CD4-positive, alpha-beta T cell treated with Interleukin-21 for 1 hour (primary cell): ENCODE data around the gene SNX15.

ENCODE experiments used
- DNase-seq: peaks from one replicate; pipeline ENCODE4 v3.0.0-alpha.2; 2020

SNX15 gene

DNA sequence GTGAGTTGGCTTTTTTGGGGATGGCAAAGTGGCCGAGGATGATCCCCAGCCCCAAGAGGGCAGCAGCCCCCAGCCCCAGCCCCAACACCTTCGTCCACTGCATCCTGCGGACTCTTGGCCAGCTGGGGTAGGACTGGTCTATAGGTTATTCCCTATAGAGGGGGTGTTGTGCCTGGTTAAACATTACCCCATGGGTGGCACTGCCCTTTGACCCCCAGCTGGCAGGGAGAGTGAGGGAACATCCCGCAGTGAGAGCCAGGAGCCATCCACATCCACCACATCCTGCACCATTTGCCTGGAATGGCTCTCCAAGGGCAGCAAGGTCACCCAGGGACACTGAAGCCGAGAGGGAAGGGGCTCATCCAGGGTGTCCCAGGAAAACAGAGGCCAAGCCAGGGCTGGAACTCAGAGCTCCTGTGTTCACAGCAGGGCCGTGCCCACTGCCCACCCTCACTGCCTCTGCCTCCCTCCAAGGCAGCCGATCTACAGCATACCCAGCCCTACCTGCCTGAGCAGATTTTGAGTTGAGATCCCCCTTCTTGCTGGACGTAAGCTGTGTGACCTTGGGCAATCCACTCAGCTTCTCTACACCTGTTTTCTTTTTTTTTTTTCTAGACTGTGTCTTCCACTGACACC is 31.3 kb downstream of the SNX15 start, which contains the start of gene NAALADL1:
TSS of gene NAALADL1 (minus strand) at position 135 of the 636 bp plus-strand sequence. CDS start at position 103, 32 bp downstream.
- no peak for DNase-seq

DNA sequence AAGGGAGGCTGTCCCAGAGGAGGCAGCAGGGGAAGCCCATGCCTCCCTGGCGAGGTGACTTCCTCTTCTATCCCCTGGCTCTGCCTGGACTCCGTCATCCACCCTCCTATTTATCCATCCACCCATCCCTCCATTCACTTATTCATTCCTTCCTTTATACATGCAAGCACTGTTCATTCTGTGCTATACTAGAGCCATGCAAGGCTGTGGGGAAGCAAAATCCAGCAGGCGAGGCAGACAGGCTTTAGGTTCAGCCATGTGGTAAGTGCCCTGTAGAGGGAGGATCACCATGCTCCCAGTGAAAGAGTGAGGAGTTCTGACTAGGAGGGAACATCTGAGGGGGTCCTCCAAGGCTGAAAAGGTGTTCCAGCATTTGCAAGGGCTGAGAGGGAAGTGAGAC is 32.3 kb downstream of the SNX15 start:
- no peak for DNase-seq

DNA sequence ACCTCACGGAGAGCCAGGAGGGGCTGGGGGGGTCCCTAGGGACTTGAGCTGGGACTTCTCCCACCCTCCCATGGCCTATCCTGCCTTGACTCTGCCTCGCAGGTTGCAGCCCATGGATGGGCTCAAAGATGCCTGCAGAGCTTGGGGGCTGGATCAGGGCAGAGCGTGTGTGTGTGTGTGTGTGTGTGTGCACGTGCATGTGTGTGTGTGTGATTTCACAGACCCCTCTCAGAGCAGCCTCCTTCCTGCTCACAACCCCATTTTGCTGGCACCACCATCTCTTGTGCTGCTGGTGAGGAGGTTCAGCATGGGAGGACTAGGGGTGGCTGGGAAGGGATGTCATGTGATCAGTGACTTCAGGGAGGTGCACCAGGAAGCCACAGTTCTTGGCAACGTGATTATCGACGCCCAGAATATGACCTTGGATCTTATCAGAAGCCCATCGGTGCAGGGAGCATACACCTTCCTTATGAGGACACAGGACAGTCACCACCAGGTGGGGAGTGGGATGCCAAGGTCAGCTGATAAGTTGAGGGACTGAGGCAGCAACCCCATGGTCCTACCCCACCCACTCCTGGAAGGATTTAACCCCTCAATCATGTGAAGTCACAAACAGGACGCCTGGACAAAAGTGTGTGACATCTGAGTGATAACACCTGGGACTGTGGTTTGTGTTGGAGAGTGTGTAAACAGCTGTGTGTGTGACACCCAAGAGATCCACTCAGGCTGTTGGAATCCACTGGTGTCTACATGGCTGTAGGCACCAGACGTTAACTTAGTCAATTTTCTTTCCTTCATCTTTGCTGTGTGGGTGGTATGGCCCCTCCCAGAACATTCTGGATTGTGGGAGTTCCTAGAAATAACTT is 33.0 kb downstream of the SNX15 start:
- DNase-seq: no peak

DNA sequence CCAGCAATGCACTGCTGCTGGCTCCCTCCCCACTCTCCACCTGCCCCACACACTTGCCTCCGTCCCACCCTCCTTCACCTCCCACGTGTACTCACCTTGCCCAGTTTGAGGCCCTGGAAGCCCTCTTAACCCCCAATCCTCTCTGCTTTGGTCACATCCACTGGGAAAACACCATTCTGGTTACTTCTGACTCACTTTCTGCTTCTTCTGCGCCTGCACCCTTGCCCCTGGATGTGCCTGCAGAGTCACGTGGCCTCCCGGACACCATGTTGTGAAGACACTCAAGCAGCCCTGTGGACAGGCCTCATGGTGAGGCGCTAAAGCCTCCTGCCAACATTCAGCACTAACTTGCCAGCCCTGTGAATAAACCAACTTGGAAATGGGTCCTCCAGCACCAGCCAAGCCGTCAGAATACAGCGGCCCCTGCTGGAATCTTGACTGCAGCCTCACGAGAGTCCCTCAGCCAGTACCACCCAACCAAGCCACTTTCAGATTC is 33.7 kb downstream of the SNX15 start:
- DNase-seq: no peak

DNA sequence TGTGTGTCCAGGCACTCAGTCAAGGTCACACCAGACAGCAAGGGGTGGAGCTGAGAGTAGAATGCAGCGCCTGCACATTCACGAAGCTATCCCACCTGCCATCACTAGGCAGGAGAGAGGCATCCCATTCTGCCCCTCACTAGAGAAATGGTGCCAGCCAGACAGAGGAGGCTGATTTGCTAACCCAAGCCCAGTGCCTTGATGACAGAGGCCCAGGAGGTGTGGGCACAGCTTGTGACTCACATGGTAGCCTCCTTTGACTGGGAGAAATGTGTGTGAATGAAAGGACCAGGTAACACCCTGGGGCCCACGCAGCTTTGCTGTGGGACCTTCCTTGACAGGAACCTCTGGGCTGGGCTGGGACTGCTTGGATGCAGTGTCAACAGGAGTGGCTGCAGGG is 36.3 kb downstream of the SNX15 start:
- DNase-seq: no peak

DNA sequence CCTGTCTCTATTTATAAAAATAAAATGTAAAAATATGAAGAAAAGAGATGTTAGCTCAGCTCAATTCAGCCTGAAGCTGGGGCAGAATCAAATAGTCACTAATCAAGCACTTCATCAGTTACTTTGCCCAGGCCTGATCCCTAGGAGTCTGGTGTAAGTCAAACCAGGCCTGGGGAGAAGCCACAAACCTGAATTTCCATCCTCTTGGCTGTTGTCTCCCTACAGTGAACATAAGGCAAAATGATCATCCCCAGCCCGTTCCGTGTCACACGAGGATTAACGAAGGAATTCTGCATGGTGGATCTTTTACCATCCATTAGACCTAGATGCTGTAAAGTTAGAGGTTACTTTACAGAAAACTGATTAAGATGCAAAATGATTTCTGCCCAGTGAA is 37.6 kb downstream of the SNX15 start:
- no peak for DNase-seq

DNA sequence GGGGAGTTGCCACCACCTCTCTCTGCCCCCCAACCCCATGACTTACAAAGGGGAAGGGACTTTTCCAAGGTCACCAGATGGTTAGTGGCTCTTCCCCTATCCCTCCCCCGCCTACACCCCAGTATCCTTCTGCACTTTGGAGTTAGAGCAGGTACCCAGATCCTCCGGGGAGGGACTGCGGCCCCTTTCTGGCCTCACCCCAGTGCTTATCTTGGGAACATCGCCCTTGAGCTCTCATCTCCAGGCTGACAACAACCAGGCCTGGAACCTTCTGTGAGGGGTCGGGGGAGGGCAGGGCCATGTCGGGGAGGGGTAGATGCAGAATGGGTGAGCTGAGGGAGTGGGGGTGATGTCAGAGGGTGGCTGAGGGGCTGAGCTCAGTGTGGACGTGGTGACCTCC is 38.6 kb downstream of the SNX15 start:
- no peak for DNase-seq

DNA sequence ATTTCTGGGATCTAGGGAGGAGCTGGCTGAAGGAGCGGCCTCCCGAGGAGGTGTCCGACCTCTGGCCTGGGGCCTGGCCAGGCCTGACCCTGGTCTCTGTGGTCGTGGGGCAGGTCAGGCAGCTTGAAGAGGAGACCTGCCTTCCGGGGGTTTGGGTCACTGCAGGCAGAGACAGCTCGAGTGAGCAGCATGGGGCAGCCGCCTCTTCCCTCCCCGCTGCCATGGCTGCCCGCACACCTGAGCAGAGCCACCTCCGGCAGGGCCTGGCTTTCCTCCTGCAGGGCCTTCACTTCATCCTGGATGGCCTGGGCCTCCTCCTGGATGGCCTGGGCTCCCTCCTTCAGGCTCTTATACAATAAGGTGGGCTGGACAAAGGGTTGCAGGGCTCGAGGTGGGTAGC is 39.1 kb downstream of the SNX15 start:
- no peak for DNase-seq

DNA sequence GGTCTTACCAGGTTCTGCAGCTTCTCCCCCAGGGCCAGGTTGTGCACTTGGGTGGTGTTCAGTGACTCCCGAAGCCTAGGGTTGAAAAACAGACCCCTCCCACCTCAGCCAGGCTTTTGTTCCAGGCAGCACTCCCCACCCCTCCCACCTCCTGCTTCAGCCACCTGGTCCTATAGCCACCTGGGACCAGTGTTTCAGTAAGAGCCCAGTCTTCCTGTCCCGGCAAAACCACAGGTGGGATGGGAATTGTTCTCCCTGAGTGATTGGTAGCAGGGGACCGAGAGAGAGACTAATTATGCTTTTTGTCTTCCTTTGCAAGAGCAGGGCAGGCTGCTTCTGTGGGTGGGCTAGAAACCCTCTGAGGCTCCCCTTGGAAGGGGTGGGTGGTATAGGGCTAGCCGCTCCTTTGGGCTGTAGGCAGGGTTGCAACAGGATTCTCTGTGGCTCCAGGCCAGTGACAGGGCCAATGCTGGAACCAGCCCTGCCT is 39.6 kb downstream of the SNX15 start:
- DNase-seq: no peak

DNA sequence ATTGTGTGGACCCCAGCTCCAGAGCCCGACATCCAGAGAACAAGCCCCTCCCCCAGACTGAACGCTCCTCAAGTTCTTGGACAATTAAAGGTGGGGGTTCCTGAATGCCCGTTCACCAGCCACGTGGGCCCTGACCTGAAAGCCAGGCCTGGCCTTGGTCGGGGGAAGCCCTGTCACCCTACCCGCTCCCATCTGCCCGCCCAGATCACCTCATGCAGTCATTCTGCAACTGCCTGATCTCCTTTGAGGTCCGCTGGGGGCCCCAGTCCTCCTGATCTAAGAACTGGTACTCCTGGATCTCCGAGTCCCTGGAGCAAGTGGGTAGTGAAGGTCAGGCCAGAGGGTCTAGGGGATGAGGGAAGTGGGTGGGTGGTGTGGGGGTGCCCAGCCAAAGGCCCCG is 40.2 kb downstream of the SNX15 start:
- no peak for DNase-seq

DNA sequence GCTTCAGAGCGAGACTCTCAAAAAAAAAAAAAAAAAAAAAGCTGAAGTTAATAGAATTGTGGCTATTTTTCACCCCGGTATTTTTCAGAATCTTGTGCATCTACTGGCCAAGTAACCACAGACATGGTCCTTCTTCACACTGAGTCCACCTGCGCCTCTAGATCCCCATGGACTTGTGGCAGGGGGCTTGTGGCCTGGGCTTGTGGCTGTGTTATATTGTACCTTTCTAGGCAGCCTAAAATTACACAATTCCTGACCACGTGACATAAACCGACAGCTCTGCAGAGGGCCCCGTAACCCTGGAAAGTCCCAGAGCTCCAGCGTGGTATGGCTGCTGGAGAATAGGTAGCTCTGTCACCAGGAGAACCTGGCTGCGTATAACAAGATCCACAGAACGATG is 42.0 kb downstream of the SNX15 start:
- no peak for DNase-seq

DNA sequence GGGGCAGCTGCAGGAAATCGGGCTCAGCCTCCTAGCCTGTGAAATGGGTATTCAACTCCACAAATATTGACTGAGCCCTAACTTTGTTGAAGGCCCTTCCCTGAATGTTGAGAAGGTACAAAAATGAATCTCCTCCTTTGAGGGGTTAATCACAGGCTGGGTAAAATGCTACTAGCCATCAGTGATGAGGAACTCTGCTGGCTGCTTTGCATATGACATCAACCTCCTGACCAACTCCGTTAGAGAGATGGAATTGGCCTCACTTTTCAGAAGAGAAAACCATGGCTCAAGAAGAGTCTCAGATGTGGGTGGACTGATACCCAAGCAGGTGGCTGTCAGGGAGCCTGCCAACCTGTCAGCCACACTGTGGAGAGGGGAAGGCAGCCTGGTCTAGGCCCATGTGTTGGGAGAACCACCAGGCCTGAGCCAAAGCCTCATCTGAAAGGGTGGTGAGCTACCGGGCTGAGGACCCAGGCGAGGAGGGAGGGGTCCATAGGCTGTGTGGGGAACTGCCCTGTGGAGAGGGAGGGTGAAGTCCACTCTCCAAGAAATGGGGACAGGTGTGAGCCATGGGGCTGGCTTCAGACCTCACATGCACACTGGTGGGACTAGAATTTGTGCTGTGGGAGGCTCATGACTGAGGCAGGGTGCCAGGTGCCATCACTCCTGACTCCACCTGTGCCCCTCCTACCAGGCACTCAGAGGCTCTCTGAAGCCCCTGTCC is 44.8 kb downstream of the SNX15 start:
- DNase-seq: no peak

DNA sequence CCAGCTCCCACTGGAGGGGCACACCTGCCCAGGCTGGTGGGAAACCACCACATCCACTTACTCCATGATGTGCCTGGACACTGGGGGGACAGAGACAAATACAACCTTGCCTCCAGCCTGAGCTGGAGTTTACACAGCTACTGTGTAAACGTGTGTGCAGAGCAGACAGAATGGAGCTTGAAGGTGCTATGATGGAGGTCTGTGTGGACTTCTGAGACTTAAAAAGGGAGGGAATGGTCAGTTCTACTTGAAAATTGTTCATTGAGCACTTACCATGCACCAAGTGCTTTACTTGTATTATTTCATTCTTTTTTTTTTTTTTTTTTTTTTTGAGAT is 45.4 kb downstream of the SNX15 start:
- no peak for DNase-seq

DNA sequence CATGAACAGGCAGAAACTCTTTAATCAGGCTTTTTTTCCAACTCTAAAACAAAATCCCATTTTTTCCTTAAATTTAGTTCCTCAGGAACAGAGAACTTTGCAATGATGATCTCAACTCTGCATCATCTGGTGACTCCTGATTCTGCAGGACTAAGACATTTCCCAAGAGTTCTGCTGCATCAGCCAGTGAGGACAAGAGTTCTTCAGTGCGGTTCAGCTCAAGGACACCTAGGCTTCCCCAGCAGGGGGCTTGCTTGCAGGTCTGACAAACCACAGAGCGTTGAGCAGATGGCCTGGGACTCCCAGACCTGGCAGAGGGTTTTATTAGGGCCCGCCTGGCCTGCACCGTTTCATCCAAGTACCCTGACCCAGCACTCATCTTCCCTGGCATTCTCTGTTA is 50.2 kb downstream of the SNX15 start:
- DNase-seq: no peak

DNA sequence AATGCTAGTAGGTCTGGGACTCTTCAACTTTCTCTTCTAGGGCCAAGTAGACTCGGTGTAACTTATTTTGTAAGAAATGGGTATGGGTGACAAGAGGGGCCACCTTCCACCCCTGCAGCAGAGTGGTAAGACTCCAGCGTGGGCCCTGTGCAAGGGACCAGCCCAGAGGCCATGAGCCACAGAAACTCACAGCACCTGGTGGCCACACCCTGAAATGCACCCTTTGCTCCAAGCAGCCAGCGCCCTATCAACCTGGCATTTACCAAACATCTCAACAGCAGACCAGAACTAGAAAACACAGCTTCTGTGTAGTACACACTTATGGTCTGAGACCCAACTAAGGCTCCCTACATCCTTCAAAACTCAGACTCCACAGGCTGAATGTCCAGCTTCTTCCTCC is 50.9 kb downstream of the SNX15 start:
- DNase-seq: peak; percentile 83

DNA sequence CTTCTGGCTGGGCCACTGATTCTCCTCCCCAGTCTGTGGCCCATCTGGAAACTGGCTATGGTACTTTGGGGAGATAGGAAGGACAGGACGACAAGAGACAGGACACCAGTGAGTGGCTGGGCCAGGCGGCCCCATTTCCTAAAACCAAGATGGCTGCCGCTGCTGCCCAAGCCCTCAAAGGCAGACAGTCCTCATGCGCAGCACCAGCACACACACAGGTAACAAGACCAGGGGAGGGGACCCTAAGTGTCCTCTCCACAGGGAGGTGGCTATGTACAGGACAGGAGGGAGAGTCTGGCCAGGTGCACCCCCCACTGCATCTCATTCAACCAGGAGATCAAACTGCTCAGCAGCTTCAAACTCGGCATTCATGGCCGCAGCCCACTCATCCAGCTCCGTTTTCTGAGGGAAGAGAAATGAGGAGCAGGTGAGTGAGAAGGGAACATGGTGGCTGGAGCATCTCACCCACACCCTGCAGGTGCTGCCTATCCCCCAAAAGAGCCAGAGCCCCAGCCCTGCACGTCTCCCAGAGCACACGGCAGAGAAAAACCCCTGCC is 51.6 kb downstream of the SNX15 start:
- no peak for DNase-seq

DNA sequence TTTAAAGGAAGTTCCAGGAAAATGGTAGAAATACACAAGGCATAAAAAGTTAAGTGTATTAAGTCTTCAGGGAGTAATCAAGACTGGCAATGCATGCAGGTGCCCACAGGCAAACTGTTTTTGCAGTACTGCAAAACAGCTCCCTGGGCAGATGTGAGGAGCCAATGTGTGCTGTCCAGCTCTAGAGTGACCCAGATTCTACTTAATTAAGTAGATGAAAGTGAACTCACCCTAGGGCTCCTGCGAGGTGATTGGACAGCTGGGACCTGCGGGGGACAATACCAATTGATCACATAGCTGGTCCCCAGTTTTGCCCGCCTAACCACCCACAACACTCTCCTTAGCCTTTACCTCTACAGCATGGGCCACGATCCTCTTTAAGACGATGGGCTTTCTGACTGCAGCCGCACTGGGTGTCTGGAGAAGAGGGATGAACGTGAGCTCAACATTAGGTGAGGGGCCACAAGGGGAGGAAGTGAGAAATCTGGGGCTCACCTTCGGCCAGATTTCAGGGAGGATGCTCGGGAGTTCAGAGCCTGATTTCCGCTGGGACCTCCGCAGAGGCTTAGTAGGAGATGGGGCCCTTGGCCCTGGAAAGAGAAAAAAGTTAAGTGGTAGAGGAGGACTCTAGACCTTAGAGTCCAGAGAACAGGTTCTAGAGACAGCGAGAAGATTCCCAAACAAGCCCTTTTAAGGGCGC is 56.0 kb downstream of the SNX15 start:
- DNase-seq: no peak

DNA sequence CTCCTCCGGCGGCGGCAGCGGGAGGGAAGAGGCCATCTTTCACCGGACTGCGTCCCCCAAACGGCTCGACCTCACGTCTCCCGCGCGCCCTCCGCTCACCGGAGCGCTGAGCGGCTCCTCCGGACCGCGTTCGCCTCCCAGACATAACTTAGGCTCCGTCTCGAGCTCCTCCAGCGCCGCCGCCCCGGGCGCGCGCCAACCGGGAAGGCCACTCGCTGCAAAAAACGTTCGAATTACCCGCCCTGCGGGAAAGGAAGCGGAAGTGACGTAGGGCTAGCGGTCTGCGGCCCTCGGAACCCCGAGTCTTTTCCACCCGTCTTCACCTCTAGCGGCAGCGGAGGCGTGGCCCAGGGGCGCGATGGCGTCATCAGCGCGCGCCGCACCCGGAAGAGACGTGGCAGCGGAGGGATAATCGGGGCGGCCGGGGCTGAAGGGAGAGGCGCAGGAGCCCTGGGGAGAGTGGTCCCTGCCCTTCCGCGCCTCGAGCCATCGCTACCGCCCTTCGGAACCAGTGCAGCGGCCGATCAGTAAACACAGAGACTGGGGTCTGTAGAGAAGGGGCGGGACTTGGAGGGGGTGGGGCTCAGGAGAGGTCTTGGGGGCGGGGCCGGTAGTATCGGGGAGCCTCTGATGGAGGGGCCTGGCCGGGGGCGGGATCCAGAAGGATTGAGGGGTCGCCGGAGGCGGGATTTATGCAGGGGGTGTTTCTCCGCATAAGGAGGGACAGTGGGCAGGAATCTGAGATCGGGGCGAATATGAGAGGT is 56.8 kb downstream of the SNX15 start, which contains the start of the genes CDCA5 and ZFPL1:
TSS of gene CDCA5 (minus strand) at position 207 of the 764 bp plus-strand sequence. CDS start at position 145, 62 bp downstream.
TSS of gene ZFPL1 (plus strand) at position 389 of the 764 bp plus-strand sequence. CDS start 477 bp downstream, outside the sequence.
- DNase-seq: peak; percentile 96

DNA sequence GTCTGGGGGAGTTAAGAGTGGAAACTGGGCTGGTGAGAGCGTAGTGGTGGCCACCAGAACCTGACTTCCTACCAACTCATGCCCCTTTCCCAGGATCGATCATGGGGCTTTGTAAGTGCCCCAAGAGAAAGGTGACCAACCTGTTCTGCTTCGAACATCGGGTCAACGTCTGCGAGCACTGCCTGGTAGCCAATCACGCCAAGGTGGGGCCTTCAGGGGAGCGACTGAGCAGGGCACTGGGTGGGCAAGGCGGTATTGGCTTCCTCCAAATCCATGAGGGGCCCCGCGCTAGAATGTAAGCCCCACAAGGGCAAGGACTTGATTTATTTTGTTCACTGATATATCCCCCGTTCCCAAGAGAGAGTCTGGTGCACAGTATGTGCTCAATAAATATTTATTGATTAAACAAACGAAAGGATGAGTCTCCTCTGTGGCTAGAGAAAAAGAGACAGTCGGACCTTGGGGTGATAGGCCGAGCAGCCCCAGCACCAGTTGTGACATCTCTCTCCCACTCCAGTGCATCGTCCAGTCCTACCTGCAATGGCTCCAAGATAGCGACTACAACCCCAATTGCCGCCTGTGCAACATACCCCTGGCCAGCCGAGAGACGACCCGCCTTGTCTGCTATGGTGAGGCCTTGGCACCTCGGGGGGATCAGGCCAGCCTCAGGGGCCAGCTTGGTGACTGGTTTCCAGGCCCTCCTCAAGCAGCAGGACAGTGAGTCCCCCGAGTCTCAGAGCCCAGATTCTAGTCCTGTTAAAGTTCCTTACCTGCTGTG is 57.5 kb downstream of the SNX15 start:
- DNase-seq: no peak

DNA sequence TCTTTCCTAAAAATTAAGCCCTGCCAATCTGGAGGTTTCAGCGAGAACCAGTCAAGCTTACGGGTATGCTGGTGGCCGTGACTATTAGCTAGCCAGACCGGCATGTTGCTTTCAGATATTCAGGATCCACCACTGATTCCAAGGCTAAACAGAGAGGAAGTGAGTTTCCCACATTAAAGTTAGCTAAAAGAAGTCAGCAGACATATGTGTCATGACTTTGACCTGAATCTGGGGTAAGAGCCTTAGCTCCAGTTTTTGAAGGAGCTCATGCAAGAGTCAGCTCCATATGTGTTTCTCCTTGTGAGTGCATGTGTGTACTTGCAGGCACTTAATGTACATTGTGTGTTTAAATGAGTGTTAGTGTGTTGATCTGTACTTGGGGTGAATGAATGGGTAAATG is 58.2 kb downstream of the SNX15 start:
- DNase-seq: no peak

DNA sequence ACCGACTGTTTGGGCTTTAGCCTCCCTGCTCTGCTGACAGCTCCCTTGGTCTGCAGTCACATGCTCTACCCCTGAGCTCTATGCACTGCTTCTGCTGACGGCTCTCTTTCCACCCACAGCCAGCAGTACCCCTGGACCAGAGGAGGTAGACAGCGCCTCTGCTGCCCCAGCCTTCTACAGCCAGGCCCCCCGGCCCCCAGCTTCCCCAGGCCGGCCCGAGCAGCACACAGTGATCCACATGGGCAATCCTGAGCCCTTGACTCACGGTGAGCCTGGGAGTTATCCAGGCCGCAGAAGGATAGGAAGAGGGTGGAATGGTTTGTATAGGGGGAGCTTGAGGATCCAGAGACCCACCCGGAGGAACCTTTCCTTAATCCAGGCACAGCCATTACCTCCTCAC is 59.6 kb downstream of the SNX15 start:
- DNase-seq: no peak
